Hematopoietic multipotent progenitor cell treated with erythropoietin and hydrocortisone succinate and interleukin-3 and kit ligand, for 6 days (in vitro differentiated cells): ENCODE results near the gene AHRR.

Experiments
- DNase-seq: peaks from one replicate; pipeline ENCODE4 v3.0.0-alpha.2; 2015

AHRR gene

DNA sequence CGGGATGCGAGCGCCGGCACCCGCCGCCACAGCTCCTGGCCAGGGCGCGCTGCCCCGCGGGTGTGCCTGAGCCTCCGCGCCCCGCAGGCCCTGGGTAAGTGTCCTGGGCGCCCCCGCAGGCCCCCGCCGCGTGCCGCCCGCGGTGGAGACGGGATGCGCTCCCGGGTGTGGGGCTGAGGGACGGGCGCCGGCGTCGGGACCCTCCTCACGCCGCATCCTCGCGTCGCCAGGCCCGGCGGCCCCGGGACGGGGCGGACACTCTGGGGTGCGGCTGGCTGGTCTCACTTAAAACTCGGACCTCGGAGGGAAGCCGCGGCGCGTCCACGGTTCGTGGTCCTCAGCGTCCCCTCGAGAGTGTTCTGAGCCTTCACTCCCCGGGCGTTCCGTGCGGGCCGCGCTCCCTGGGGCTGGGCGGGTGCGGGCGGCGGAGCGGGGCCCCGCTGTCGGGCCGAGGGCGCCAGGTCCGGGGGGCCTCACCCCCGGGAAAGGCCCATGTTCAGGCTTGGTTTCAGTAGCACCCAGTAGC, 275 bp downstream of the AHRR start:
- DNase-seq = no peak

DNA sequence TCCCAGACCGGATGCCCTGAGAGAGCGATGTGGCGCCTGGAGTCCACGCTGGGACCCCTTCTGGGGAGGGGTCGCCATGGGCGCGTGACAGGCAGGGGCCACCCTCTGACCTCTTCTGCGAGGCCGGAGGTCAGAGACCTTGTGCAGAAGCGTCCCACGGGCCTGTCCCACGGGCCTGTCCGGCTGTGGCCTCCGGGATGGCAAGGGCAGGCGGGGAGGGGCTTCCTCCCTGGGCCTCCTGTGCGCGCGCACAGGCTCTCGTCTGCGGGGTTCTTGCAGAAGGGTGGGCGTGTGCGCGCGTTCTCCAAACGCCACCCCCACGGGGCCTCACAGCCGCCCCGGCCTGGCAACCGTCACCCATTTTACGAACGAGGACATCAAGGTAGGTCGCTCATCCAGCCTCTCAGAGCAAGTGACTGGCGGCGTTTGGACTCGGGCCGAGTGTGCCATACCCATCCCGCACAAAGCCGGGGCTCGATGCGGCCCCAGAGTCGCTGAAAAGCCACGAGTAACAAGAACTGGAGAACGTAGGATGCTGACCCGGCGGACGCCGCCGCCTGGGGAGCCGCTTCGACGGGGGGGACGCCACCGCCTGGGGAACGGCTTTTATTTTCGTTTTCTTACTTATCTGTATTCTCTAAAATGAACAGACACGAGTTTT, 897 bp downstream of the AHRR start:
- DNase-seq = peak; percentile 21

DNA sequence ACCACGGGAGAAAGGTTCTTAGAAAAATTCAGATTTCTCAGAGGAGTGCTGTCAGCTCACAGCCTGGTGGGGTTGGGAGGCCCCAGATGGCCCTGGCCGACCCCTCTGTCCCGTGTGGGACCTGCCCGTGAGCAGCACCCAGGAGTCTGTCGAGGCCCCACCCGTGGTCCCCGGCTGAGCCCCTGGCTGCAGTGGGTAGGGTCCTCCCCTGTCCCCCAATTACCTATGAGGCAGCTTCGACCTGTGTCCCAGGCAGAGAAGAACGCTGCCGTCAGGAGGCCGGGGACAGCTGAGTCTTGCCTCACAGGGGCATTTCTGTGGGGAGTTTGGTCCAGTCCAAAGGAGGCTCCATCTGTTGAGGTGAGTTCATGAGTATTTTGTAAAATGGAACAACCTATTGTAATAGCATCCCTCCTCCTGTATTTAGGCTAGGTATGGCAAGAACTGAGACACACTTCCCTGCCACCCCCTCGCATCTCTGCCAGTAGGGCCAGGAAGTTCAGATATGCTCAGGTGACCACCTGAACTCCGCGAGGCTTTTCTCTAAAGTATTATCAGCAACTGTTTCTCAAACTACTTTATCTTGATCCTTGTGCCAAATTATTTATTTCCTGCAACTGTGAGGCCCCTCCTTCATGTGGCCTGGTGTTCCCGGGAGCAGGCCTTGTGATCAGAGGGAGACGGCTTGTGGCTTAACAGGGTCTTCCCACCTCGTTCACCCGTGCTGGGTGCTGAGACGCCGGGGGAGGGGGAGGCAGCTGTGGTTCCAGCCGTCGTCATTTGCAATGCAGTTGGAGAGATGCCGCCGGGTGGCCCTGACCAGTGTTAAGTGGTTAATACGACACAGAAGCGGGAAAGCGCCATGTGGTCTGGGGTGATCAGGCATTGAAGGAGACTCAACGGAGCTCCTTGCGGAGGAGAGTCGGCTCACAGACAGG, 1.7 kb downstream of the AHRR start:
- peak; percentile 33 for DNase-seq

DNA sequence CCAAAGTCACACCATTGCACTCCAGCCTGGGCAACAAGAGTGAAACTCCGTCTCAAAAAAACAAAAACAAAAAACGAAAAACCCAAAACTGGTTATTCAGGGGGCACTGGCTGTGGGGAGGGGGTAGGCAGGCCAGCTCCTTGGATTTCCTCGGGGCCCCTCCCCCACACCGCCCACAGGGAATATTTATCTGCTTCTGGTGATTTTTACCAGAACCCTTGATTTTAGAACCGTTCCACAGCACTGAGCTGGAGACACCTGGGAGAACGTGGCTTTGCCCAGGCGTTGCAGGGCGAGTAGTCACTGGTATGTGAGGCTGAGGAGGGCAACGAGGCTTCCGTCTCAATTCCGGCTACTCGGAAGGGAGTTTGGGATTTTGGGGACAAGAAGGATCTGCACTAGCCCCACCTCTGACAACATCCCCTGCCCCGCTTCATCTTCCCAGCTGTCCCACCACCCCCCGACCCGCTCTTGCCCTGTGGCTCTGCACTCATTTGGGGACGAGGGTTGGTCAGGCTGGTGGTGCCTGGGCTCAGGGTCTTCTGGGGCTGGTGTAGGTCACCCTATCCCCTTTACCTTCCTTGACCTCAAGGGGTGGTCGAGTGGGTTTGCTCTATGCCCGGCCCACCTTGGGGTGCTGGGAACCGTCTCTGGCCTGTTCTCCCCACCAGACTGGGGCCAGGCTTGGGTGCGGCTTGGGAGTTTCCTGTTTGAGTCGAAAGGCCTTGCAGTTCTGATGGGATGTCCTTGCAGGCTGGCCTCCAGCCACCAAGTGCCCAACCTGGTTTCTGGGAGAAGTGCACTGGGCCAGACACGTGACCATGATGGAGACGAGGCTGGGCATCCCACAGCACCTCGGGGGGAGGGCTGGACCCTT, 3.5 kb downstream of the AHRR start:
- no peak for DNase-seq

DNA sequence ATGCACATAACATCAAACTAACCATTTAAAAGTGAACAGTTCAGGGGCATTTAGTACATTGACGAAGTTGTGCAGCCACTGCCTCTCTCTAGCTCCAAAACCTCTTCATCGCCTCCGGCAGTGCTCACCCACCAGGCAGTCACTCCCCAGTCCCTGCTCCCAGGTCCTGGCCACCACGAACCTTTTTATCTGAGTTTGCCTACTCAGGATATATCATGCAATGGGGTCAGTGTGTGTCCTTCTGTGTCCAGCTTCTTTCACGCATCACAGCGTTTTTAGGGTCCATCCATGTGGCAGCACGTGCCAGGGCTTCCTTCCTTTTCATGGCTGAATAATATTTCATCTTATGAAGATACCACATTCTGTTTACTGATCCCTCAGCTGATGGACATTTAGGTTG, 4.6 kb downstream of the AHRR start:
- DNase-seq = no peak

DNA sequence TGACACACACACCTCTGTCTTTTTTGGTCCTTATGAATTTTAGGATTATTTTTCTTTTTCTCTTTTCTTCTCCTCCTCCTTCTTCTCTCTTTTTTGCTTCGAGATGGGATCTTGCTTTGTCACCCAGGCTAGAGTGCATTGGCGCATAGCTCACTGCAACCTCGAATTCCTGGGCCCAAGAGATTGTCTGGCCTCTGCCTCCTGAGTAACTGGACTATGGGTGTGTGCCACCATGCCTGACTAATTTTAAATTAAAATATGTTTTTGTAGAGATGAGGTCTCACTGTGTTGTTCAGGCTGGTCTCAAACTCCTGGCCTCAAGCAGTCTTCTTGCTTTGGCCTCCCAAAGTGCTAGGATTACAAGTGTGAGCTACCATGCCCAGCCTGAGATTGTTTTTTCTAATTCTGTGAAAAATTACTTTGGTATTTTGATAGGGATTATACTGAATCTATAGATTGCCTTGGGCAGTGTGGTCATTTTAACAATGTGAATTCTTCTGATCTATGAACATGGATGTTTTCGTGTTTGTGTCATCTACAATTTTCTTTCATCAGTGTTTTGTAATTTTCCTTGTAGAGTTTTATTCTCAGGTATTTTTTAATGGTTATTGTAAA, 7.7 kb downstream of the AHRR start:
- DNase-seq = no peak

DNA sequence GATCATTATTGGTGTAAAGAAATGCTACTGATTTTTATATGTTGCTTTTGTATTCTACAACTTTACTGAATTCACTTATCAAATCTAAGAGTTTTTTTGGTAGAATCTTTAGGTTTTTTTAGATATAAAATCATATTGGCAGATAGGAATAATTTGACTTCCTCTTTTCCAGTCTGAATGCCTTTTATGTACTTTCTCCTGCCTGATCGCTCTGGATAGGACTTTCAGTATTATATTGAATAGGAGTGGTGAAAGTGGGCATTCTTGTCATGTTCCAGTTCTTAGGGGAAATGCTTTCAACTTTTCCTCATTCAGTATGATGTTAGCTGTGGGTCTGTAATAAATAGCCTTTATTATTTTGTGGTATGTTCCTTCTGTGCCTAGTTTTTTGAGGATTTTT, 8.3 kb downstream of the AHRR start:
- no peak for DNase-seq

DNA sequence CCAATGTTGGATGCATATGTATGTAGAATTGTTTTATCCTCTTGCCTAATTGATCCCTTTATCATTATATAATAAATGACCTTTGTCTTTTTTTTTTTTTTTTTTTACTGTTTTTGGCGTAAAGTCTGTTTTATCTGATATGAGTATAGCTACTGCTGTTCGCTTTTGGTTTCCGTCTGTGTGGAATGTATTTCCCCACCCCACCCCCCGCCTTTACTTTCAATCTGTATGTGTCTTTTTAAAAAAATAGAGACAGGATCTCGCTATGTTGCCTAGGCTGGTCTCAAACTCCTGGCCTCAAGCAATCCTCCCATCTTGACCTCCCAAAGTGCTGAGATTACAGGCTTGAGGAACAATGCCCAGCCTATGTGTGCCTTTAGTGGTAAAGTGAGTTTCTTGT, 11.3 kb downstream of the AHRR start:
- no peak for DNase-seq

DNA sequence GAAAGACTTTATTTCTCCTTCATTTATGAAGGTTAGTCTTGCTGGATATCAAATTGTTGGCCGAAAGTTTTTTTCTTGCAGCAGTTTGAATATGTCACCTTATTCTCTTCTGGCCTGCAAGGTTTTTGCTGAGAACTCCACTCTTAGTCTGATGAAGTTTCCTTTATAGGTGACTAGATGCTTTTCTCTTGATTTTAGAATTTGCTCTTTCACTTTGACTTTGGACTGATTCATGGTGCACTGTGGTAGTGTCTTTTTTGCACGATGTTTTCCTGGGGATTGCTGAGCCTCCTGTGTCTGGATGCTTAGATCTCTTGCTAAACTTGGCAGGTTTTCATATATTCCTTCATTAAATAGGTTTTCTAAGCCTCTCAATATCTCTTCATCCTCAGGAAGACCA, 12.4 kb downstream of the AHRR start:
- DNase-seq = no peak

DNA sequence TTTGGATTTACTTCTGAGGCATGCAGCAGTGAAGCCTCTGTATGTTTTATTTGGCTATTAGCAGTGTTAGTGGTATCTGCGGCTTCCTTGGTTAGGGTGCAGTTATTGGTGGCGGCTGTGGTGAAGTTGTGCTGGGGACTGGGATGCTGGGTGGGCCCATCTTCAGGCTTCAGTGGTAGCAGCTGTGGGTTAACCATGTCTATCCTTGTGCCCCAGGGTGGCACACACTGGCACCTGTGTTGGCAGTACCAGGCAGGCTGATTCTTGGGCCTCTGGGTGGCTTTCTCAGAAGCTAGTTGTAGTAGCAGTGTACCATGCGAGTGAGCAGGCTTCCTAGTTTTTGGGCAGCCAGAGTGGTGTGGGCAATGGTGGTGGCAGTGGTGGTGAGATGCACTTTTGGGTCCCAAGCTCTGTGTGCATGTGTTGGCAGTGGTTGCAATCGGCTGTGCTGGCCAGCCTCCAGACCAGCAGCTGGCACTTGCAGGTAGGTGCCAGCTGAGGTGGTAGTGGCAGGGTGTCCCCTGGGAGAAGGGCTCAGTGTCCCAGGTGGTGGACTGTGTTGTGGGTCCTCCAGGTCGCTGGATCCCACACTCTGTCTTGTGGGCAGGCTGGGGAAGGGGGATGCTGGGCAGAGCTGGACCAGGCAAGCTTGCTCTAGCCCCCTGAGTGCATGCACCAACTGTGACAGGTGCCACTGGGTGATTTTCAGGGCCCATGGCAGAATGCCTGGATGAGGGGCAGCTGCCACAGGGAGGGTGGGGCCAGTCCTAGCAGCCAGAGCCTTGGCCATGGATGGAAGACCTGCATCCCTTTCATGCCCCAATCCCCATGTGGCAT, 13.6 kb downstream of the AHRR start:
- DNase-seq = no peak

DNA sequence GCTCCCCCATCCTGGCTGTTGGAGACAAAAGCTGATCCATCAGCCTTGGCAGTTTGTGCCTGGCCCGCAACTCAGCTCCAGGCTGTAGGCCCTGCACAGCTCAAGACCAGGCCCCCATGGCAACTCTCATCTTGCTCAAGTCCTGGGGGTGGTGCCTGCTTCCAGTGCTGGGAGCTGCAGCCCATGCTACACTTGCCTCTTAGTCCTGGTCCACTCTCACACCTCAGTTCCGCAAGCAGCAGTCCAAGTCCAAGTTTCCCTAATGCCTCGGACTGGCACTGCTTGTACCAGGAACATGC, 14.2 kb downstream of the AHRR start:
- no peak for DNase-seq

DNA sequence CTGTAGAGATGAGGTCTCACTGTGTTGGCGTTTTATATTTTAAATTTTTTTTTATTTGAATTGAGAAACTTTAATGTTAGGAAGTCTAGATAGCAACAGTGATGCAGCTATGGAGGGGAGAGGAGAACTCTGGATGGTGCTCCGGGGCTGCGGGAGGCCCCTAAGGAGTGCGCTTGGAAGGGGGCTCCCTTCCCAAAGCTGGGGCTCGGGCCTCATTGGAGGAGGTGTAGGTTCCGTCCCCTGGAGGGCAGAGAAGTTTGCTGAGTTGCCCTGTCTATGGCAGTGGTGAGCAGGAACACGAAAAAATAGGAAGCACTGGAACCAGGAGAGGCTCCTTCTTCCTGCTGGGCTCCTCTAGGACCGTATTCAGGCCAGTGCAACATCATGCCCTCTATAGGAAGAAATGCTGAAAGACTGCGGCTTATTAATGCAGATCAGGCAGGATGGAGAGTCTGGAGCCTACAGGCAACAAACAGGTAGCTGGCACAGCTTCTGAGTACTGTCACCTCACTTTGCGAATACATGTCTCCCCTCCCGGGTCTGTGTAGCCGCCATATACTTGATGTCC, 16.1 kb downstream of the AHRR start:
- no peak for DNase-seq

DNA sequence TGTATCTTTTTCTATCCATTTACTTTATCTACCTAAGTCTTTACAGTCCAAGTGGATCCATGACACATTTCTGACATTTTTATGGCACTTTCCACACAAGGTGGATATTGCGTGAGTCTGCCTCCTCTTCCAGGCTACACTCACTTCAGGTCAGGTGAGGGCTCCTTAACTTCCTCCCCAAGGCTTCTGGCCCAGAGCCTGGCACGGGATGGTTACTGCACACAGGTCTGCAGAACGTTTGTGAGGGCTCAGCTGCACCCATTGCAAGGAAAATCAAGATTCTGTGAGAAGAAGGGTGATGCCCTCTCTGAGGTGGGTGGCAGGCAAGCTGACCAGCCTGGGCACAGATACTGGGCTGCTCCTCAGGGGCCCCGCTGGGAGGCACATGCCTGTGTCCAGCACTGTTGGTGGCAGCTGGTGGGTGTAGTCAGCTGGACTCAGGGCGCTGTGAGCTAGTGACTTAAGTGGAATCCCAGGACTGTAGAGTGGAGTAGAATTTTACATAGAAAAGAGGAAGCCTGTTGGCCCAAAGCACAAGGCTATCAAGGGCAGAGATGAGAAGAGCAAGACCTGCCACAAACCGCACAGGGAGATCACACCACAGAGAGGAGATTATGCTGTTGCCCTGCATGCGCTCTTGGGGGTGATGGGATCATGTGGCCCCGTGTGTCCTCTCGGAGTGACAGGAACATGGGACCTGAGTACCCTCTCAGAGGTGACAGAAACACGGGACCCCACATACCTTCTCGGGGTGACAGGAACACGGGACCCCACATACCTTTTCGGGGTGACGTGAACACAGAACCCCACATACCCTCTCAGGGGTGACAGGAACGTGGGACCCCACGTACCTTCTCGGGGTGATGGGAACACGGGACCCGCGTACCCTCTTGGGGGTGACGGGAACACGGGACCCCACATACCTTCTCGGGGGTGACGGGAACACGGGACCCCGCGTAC, 21.3 kb downstream of the AHRR start:
- DNase-seq = peak; percentile 67

DNA sequence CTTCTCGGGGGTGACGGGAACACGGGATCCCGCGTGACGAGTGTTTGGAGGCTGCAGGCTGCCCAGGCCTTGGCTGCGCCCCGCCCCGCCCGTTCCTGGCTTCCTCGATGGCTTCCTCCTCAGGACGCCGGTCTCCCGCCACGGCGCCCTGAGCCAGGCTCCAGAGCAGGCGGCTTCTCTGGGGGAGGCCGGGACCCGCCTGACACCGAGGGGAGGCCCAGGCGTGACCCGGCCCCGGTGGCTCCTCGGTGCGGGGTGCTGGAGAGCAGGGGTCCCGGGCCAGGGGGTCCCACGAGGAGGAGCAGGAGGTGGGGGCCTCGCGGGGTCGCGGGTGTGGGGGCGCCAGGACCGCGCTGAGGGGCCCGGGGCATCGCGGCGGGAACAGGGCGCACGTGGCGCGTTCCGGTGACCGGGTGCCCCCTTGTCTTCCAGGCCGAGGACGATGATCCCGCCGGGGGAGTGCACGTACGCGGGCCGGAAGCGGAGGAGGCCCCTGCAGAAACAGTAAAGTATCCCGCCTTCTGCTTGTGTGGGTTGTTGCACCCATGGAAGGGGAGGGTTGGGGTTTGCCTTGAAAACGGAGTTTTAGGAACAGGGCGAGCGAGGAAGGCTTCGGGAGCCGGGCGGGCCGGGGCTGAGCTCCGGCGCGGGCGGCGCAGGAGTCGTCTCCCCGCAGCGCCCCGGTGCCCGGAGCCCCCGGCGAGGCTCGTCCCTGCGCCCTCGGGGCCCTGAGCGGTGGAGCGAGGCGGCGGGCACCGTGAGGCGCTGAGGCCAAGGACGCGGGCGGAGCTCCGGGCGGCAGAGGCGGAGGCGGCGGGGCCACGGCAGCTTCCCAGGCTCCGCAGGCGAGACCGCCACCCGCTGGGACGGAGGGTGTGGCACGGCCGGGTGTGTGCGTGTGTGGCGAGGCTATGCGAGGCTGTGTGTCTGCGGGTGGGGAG, 22.2 kb downstream of the AHRR start:
- peak; percentile 86 for DNase-seq

DNA sequence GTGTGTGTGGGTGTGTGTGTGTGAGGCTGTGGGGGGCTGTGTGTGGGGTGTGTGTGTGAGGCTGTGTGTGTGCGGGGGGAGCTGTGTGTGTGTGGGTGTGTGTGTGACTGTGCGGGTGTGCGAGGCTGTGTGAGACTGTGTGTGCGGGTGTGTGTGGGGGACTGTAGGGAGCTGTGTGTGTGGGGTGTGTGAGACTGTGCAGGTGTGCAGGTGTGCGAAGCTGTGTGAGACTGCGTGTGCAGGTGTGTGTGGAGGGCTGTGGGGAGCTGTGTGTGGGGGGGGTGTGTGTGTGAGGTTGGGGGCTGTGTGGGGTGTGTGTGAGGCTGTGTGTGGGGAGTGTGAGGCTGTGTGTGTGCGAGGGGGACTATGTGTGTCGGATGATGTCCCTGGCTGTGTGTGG, 23.2 kb downstream of the AHRR start:
- DNase-seq = no peak

DNA sequence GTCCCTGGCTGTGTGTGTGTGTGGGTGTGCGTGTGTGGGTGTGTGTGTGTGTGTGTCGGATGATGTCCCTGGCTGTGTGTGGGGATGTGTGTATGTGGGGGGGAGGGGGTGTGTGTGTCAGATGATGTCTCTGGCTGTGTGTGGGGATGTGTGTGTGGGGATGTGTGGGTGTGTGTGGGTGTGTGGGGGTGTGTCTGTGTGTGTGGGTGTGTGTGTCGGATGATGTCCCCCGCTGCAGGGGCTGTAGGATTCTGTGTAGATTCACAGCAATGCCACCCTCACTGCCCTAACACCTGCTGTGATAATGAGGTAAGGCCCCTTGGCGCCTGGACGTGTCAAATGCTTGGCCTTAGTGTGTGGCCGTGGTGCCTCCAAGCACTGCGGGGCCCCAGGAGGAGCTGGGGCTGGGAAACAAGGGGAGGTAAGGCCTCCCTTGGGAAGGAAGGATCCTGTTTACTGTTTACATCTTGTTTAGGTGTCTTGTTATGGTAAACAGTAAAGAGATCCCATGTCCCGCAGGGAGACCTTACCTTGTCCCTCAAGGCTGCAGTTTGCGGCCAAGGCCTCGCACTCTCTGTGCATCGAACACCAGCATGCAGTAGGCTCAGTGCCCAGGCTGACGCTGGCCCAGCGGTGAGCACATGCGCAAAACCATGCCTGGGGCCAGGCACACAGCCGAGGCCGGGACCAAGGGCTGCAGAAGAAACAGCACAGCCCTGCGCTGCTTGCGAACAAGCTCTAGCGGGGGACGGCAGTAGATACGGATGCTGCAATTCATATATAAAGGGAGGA, 24.1 kb downstream of the AHRR start:
- no peak for DNase-seq

DNA sequence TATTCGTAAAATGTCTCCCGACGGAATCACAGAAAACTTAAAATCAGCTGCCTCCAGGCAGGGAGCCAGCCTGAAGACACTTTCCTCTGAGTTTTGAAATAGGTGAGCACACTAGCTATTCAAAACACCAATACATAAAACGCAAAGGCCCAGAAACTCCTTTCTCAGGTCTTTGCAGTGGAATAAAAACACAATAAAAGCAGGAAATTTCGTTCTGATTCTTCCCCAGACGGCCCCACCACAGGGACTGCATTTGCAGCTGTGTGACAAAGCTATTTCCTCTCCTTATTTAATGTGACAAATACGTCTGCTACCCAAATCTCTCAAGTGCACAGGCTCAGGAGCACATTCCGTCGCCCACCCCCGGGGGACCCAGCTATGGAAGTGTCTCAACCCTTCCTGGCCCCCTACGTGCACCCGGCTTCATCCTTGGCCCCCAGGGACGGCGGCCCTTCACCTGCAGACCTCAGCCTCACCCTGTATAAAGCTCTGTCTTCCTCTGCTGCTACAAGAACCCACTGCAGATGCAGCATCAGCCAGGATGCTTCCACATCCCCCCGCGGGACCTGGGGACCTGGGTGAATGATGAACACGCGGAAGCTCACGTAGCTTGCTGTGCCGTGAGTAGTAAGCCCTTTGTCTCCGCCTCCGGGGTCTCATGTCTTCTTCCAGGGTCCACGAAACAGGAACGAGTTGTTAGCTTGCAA, 24.9 kb downstream of the AHRR start:
- no peak for DNase-seq
